ENCODE results near the gene EHBP1L1.

GRCh38 chr11:65623177-65623576 lies 47.3 kb downstream of the EHBP1L1 start:
- TF ChIP-seq POLR2A (IDR thresholded peaks at IDR 0.05) = no peak
- no peak for TF ChIP-seq CTCF (IDR thresholded peaks at IDR 0.05)
